ENCODE measurements around the gene C19orf12.

Gene C19orf12

DNA sequence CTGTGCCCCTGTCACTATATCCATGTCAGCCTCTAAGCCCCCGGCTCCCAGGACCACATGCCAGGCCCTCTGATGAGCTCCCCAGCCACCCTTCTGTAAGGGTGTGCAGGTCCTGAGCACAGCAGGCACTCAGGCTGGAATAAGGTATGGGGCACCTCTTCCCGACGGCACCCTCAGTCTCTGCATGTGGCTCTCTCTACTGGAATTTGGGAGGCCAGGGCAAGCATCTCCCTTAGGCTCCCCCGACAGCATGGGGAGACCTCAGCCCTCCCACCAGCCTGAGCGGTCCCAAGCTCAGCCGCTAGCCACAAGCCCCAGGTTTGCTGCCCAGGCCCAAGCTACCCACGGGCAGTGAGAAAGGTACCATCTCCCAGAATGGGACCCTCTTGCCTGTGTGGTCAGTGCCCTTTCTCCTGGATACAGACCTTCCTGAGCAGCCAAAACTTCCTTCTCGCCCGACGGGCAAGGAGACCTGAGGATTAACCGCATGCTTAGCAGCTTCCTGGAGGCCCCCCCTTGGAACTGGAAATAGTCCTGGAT is 22.5 kb upstream of the C19orf12 start:
- Histone ChIP-seq H4K20me1 (ENCODE audit: control insufficient read depth, insufficient read depth, low read depth, low read length) (no peaks in the 10 kb centered on the region), H3K9me3 (ENCODE audit: control insufficient read depth, insufficient read depth, low read length) (no peaks in the 10 kb centered on the region), H3K27ac (ENCODE audit: low read depth, low read length) (no peak overlapping the region), H3K27me3 (ENCODE audit: control insufficient read depth, low read length) (peaks cover 4% of the 10 kb centered on the region; the same call in 1 of the 2 replicates), H3K4me3 (ENCODE audit: low read length) (no peak overlapping the region), H3K4me2 (ENCODE audit: low read length) (no peak overlapping the region), H3K79me2 (ENCODE audit: control insufficient read depth, low read length) (no peaks in the 10 kb centered on the region), H3K36me3 (ENCODE audit: control insufficient read depth, low read length) (no peaks in the 10 kb centered on the region), H3K9me2 (replicated peaks; ENCODE audit: control insufficient read depth, low read length) (no peaks in the 10 kb centered on the region), H3F3A (ENCODE audit: control insufficient read depth, insufficient read depth) (no peaks in the 10 kb centered on the region), H3K4me1 (ENCODE audit: control insufficient read depth, low read length) (no peaks in the 10 kb centered on the region)
- TF ChIP-seq EZH2phosphoT487 (IDR thresholded peaks at IDR 0.05; ENCODE audit: borderline replicate concordance, low read length), result no peak

- Histone ChIP-seq H3F3A (ENCODE audit: control insufficient read depth, insufficient read depth) (no peaks in the 10 kb centered on the region), H3K4me2 (ENCODE audit: low read length) (no peak overlapping the region), H3K27ac (ENCODE audit: low read depth, low read length) (no peak overlapping the region), H3K9me2 (replicated peaks; ENCODE audit: control insufficient read depth, low read length) (no peaks in the 10 kb centered on the region), H4K20me1 (ENCODE audit: control insufficient read depth, insufficient read depth, low read depth, low read length) (no peaks in the 10 kb centered on the region), H3K79me2 (ENCODE audit: control insufficient read depth, low read length) (no peaks in the 10 kb centered on the region), H3K4me1 (ENCODE audit: control insufficient read depth, low read length) (no peaks in the 10 kb centered on the region), H3K27me3 (ENCODE audit: control insufficient read depth, low read length) (peaks cover 10% of the 10 kb centered on the region), H3K9me3 (ENCODE audit: control insufficient read depth, insufficient read depth, low read length) (no peaks in the 10 kb centered on the region), H3K4me3 (ENCODE audit: low read length) (no peak overlapping the region), H3K36me3 (ENCODE audit: control insufficient read depth, low read length) (no peaks in the 10 kb centered on the region)
- no peak for TF ChIP-seq EZH2phosphoT487 (IDR thresholded peaks at IDR 0.05; ENCODE audit: borderline replicate concordance, low read length)
- TF ChIP-seq, protein P1, sequence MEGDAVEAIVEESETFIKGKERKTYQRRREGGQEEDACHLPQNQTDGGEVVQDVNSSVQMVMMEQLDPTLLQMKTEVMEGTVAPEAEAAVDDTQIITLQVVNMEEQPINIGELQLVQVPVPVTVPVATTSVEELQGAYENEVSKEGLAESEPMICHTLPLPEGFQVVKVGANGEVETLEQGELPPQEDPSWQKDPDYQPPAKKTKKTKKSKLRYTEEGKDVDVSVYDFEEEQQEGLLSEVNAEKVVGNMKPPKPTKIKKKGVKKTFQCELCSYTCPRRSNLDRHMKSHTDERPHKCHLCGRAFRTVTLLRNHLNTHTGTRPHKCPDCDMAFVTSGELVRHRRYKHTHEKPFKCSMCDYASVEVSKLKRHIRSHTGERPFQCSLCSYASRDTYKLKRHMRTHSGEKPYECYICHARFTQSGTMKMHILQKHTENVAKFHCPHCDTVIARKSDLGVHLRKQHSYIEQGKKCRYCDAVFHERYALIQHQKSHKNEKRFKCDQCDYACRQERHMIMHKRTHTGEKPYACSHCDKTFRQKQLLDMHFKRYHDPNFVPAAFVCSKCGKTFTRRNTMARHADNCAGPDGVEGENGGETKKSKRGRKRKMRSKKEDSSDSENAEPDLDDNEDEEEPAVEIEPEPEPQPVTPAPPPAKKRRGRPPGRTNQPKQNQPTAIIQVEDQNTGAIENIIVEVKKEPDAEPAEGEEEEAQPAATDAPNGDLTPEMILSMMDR (IDR thresholded peaks at IDR 0.05; ENCODE audit: low read depth, low read length, poor library complexity, severe bottlenecking), result no peak
Observed at GRCh38 chr19:29735829-29736228, 20.8 kb upstream of the C19orf12 start.

DNA sequence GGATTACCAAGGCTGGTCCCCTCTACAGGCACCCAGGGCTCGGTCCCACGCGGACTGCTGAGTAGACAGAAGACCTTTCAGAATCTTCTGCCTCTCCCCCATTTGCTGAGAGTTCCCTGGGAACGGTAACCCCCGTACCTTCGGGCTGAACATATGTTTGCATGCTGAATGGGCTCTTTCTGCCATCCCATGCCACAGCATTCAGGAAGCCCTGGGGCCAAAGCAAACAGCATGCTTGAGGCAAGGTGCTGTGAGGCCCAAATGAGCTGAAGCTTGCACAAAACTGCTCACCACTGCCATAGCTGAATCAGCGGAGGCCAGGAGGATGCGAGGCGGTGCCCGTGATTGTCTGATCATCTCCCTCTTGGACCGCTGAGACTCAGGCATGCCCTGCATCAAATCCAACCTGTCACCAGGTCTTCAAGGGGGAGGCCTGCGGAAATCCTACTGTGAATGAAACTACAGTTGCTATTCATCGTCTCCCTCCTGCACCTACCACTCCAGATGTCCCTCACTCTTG is 16.3 kb upstream of the C19orf12 start:
- no peaks in the 10 kb centered on the region for H3K4me1 ChIP-seq (ENCODE audit: control insufficient read depth, low read length)
- H4K20me1 ChIP-seq (ENCODE audit: control insufficient read depth, insufficient read depth, low read depth, low read length), result no peaks in the 10 kb centered on the region
- no peaks in the 10 kb centered on the region for H3K9me3 ChIP-seq (ENCODE audit: control insufficient read depth, insufficient read depth, low read length)
- no peaks in the 10 kb centered on the region for H3K79me2 ChIP-seq (ENCODE audit: control insufficient read depth, low read length)
- no peak overlapping the region for H3K4me3 ChIP-seq (ENCODE audit: low read length)
- H3K4me2 ChIP-seq (ENCODE audit: low read length), result no peak overlapping the region
- peaks cover 11% of the 10 kb centered on the region for H3K27me3 ChIP-seq (ENCODE audit: control insufficient read depth, low read length)
- no peaks in the 10 kb centered on the region for H3K36me3 ChIP-seq (ENCODE audit: control insufficient read depth, low read length)
- H3K9me2 ChIP-seq (replicated peaks; ENCODE audit: control insufficient read depth, low read length), result no peaks in the 10 kb centered on the region
- no peak for TF ChIP-seq EZH2phosphoT487 (IDR thresholded peaks at IDR 0.05; ENCODE audit: borderline replicate concordance, low read length)
- TF ChIP-seq, protein P1 (IDR thresholded peaks at IDR 0.05; ENCODE audit: low read depth, low read length, poor library complexity, severe bottlenecking), result no peak
- H3F3A ChIP-seq (ENCODE audit: control insufficient read depth, insufficient read depth), result no peaks in the 10 kb centered on the region
- no peak overlapping the region for H3K27ac ChIP-seq (ENCODE audit: low read depth, low read length)

DNA sequence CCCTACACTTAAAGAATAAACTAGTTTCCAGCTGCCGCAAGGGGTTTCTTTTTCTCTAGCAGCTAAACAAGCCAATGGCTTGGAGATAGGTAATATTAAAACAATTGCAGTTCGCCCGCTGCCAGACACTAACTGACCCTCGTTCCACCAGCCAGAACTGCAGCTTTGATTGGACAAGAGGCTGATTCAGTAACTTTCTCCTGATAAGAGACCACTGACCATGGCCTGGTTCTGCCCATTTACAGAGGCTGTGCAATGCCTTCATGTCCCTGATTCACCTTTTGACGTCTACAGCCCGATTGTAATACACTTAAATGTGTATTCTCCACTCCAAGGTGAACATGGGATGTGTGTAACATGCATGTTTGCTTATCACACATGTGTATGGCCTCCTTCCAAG is 12.8 kb upstream of the C19orf12 start:
- Histone ChIP-seq H3K79me2 (ENCODE audit: control insufficient read depth, low read length) (no peaks in the 10 kb centered on the region), H3K4me1 (ENCODE audit: control insufficient read depth, low read length) (no peaks in the 10 kb centered on the region), H3K4me2 (ENCODE audit: low read length) (no peak overlapping the region), H3K4me3 (ENCODE audit: low read length) (no peak overlapping the region), H3F3A (ENCODE audit: control insufficient read depth, insufficient read depth) (no peaks in the 10 kb centered on the region), H4K20me1 (ENCODE audit: control insufficient read depth, insufficient read depth, low read depth, low read length) (no peaks in the 10 kb centered on the region), H3K9me2 (replicated peaks; ENCODE audit: control insufficient read depth, low read length) (no peaks in the 10 kb centered on the region), H3K36me3 (ENCODE audit: control insufficient read depth, low read length) (no peaks in the 10 kb centered on the region), H3K27ac (ENCODE audit: low read depth, low read length) (no peak overlapping the region), H3K9me3 (ENCODE audit: control insufficient read depth, insufficient read depth, low read length) (no peaks in the 10 kb centered on the region), H3K27me3 (ENCODE audit: control insufficient read depth, low read length) (peaks cover 42% of the 10 kb centered on the region)
- TF ChIP-seq, protein P1 (IDR thresholded peaks at IDR 0.05; ENCODE audit: low read depth, low read length, poor library complexity, severe bottlenecking), result no peak
- no peak for TF ChIP-seq EZH2phosphoT487 (IDR thresholded peaks at IDR 0.05; ENCODE audit: borderline replicate concordance, low read length)

Measured in DOHH2 (cell line).